Thyroid gland (tissue), 4 donors: ENCODE data around the gene SFSWAP. TPM values are rescaled to one million over a fixed set of nuclear protein-coding genes. Genes with fewer than 3 reads are reported as not detected.
"Not testable (repeated sequence)": the region's sequence is repeated elsewhere in the genome, so short reads cannot be mapped to it uniquely, and the experiment has no call there.

ENCODE experiments used
- DNase-seq, 2 donors: peaks; one replicate each; pipeline ENCODE4 v3.0.0-alpha.2; 2019
- H3K27ac ChIP-seq, 3 donors: fragments of 200-600 bp; sonication (generic); 1 replicate in 2 of 3; 2 replicates in 1 of 3; pipeline ENCODE4 v1.5.1; 2016 to 2019; ENCODE audit warnings: mild to moderate bottlenecking in 1 of 3, moderate library complexity in 1 of 3
- H3K27me3 ChIP-seq: fragments of 200-600 bp; sonication (generic); one replicate; pipeline ENCODE4 v1.5.1; 2019
- H3K36me3 ChIP-seq, 2 donors: fragments of 200-600 bp; sonication (generic); one replicate each; pipeline ENCODE4 v1.5.1; 2016 to 2019
- H3K4me1 ChIP-seq, 2 donors: fragments of 200-600 bp; sonication (generic); one replicate each; pipeline ENCODE4 v1.5.1; 2017 to 2019
- H3K4me3 ChIP-seq, 3 donors: fragments of 200-600 bp; sonication (generic); replicated peaks in 1 of 3; 1 replicate in 2 of 3; 2 replicates in 1 of 3; pipeline ENCODE4 v1.5.1; 2016; ENCODE audit warnings: mild to moderate bottlenecking in 1 of 3
- H3K9me3 ChIP-seq: fragments of 200-600 bp; sonication (generic); one replicate; pipeline ENCODE4 v1.5.1; 2017
- POLR2A ChIP-seq, 2 donors: fragments of 450-650 bp; IDR thresholded peaks; one replicate each; pipeline ENCODE4 v1.6.1; 2017; ENCODE audit warnings: antibody characterized with exemption in 2 of 2, mild to moderate bottlenecking in 2 of 2, moderate library complexity in 1 of 2
- WGBS, 2 donors: methylation state at CpG; one replicate each; pipeline ENCODE4 v1.1.5; 2017; 5-methylcytosine and 5-hydroxymethylcytosine counted together
- intact Hi-C: fragments of 100-400 bp; cut with DNase I; formaldehyde crosslinking; loops from one replicate; pipeline ENCODE4 v1.15.1; 2023
- total RNA-seq, 4 donors: library from RNA; depleted of rRNA; stranded (reverse); fragments of >200 nt; gene quantifications; one replicate each; pipeline ENCODE4 v1.2.3, GENCODE V29; 2016
- TF ChIP-seq, protein P1 (sequence below), 6 experiments: fragments of 200-600 bp in 3 of 6; fragments of 450-650 bp in 3 of 6; sonication (generic) in 3 of 6; IDR thresholded peaks; one replicate each; pipeline ENCODE4 v1.5.1; 2016 to 2019; ENCODE audit warnings: antibody characterized with exemption in 6 of 6, mild to moderate bottlenecking in 2 of 6, inconsistent platforms in 1 of 6, moderate library complexity in 1 of 6

Gene SFSWAP
- total RNA-seq, 4 donors from 2014 or later: 36.4 to 50.8 (median 42.6) TPM

DNA sequence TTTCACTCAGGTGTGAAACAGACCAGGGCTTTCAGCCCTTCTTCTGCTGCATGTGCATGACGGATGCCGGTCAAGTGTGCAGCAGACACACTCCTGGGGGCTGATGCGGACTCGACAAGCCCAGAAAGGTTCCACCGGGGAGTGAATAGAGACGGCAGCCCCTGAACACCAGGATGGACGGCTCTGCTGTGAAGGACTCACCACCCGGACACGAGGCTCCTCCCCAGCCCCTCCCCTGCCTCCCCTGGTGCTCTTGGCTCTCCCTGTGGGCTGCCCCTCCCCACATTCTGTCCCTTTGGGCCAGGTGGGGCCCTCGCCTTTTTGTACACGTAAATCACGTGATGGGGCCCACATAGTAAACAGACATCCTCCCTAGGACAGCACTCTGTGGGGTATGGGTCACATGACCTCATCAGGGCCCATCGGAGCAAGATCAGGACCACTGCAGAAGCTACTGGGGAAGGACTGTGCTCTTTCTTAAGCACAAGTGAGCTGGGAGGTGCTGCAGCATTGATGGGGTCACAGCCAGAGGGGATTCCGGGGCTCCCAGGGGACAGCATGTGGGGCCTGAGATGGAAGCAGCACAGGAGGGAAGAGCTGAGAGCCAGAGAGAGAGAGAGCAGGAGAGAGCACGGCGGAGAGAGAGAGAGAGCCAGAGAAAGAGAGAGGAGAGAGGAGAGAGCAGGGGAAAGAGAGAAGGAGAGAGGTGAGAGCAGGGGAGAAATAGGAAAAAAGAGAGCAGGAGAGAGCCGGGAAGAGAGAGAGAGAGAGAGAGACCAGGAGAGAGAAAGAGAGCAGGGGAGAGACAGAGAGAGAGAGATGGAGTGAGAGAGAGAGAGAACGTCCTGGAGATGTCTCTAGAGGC, 30.3 kb upstream of the SFSWAP start:
- H3K36me3 ChIP-seq, H3K9me3 ChIP-seq, H3K4me3 ChIP-seq, DNase-seq, H3K4me1 ChIP-seq, intact Hi-C loops, H3K27me3 ChIP-seq, H3K27ac ChIP-seq: not testable (repeated sequence)
- 45 to 67% methylated on average over 8 to 11 of the region's 18 CpGs for WGBS, 2 donors

DNA sequence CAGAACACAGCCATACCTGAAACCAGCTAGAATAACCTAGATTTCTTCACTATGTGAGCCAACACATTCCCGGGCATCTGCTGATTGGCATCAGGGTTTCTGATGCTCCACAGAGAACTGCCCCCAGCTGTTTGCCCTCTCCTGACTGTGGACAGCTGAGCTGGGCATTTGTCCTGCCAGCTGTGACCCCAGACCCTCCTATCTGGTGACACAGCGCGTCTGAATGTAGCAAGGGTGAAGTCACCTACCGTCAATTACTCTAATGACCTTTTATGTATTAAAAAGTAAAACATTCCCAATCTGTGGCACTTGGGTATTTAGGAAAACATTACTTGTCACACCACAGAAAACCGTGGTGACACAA, 29.7 kb upstream of the SFSWAP start:
- intact Hi-C loops: no loop called here
- TF ChIP-seq, protein P1, sequence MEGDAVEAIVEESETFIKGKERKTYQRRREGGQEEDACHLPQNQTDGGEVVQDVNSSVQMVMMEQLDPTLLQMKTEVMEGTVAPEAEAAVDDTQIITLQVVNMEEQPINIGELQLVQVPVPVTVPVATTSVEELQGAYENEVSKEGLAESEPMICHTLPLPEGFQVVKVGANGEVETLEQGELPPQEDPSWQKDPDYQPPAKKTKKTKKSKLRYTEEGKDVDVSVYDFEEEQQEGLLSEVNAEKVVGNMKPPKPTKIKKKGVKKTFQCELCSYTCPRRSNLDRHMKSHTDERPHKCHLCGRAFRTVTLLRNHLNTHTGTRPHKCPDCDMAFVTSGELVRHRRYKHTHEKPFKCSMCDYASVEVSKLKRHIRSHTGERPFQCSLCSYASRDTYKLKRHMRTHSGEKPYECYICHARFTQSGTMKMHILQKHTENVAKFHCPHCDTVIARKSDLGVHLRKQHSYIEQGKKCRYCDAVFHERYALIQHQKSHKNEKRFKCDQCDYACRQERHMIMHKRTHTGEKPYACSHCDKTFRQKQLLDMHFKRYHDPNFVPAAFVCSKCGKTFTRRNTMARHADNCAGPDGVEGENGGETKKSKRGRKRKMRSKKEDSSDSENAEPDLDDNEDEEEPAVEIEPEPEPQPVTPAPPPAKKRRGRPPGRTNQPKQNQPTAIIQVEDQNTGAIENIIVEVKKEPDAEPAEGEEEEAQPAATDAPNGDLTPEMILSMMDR (IDR thresholded peaks at IDR 0.05): no peak
- no peak for TF ChIP-seq POLR2A (IDR thresholded peaks at IDR 0.05)
- 77 to 85% methylated on average over 5 of the region's 5 CpGs for WGBS, 2 donors

DNA sequence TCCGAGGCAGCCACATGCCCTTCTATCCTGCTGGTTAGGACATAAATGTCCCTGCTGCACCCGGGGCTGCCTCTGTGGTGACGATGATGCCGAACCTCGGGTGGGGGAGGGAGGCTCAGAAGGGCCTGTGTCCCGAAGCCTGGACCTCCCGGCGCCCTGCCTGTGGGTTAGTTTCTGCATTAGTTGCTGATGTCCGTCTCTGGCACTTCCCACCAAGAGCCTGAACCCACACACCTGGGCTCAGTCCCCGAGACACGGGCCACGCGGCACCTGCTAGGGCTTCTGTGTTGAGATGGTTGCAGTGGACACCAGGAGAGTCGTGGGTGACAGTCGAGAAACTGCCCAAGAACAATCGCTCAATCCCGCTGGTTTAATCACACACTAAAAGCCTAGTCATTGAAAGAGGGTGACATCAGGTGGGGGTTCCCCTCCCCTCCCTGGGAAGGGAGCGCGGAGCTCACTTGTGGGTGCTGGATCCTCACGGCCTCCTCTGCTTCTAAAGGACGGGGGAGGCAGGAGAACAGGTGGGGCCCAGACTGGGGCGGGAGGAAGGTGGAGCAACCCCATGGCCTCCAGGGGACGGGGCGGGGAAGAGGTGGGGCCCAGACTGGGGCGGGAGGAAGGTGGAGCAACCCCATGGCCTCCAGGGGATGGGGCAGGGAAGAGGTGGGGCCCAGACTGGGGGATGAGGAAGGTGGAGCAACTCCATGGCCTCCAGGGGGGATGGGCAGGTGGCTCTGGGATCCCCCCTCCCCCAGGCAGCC, 29.0 kb upstream of the SFSWAP start:
- H3K36me3 ChIP-seq, H3K4me1 ChIP-seq, H3K27me3 ChIP-seq, H3K9me3 ChIP-seq, H3K4me3 ChIP-seq, H3K27ac ChIP-seq, intact Hi-C loops: not testable (repeated sequence)
- WGBS, 2 donors: 37 to 59% methylated on average over 16 to 21 of the region's 25 CpGs
- DNase-seq: peak in 1 of 2 donors; percentile 14

More for the DNA sequence above, 29.7 kb upstream of the SFSWAP start:
- H3K9me3 ChIP-seq: no peaks in the 10 kb centered on the region
- H3K27me3 ChIP-seq: no peaks in the 10 kb centered on the region
- H3K36me3 ChIP-seq: no peaks in the 10 kb centered on the region
- DNase-seq: no peak
- no peaks in the 10 kb centered on the region for H3K4me1 ChIP-seq
- no peak overlapping the region for H3K4me3 ChIP-seq
- no peak overlapping the region for H3K27ac ChIP-seq

DNA sequence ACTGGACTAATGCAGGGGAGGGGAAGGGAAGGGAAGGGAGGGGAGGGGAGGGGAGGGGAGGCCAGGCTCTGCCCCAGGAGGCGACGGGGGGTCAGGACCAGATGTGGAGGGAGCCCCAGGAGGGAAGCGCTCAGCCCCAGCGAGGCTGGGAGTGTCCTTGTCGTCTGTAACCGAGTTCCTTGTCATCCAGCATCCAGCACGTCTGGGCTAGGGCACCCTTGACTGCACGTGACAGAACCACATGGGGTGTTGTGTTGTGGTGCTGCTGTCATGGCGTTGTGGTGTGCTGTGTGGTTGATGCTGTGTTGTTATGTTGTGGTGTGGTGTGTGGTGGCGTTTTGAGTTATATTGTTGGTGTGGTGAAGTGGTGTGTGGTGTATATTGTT, 28.4 kb upstream of the SFSWAP start:
- Histone ChIP-seq H3K27ac (no peak overlapping the region), H3K4me1 (no peaks in the 10 kb centered on the region), H3K27me3 (no peaks in the 10 kb centered on the region), H3K9me3 (no peaks in the 10 kb centered on the region), H3K4me3 (no peak overlapping the region), H3K36me3 (no peaks in the 10 kb centered on the region)
- WGBS, 2 donors: 36 to 64% methylated on average over 10 of the region's 10 CpGs
- TF ChIP-seq POLR2A (IDR thresholded peaks at IDR 0.05): no peak
- TF ChIP-seq, protein P1 (IDR thresholded peaks at IDR 0.05): no peak
- DNase-seq: no peak
- intact Hi-C loops: no loop called here

DNA sequence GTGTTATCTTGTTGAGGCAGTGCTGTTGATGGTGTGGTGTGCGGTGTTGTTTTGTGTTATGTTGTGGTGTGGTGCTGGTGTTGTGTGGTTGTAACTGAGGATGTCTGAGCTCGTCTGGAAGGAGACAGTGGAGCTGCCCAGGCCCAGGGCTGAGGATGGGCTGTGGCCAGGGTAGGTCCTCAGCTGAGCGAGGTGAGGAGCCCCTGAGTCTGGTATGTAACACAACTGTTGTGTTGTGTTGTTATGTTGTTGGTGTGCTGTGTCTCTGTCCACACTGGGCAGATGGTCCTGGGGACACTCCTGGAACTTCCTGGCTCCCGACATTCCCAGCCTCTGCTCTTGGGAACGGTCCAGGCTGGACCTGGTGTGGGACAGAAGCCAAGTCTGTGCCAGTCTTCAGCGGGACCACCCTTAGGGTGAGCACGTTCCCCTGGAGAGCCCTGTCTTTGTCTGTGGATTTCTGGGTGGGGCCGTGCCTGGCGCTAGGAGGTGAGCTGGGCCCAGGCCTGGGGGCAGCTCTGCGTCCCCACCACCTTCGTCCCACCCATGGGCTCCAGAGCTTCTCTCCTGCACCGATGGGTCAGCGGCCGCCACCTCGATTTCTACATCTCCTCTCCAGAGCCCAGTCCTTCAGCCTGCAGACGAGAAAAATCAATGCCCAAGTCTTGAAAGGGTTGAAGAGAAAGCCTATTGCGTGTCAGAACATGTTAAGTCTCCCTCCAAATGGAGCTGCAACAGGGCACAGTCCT, 27.4 kb upstream of the SFSWAP start:
- TF ChIP-seq, protein P1 (IDR thresholded peaks at IDR 0.05): no peak
- TF ChIP-seq POLR2A (IDR thresholded peaks at IDR 0.05): no peak
- Histone ChIP-seq H3K27ac (no peak overlapping the region), H3K27me3 (no peaks in the 10 kb centered on the region), H3K36me3 (no peaks in the 10 kb centered on the region), H3K4me1 (no peaks in the 10 kb centered on the region), H3K4me3 (no peak overlapping the region), H3K9me3 (no peaks in the 10 kb centered on the region)
- intact Hi-C loops: no loop called here
- WGBS, 2 donors: 78 to 79% methylated on average over 14 to 17 of the region's 17 CpGs
- DNase-seq: no peak
